Mesenchymal stem cell (in vitro differentiated cells and primary cell): ENCODE data around the gene CDKN2A.

ENCODE experiments used
- DNase-seq: peaks from one replicate; pipeline ENCODE4 v3.0.0-alpha.2; 2013
- H2AFZ ChIP-seq: one replicate; pipeline ENCODE4 v1.6.1; 2013; ENCODE audit warnings: low read depth, mild to moderate bottlenecking, control low read depth, inconsistent platforms, low read length, moderate library complexity
- H2AK5ac ChIP-seq: 2 replicates; pipeline ENCODE4 v1.6.1; 2013; ENCODE audit warnings: low read length, moderate library complexity, mild to moderate bottlenecking, inconsistent platforms; ENCODE audit not compliant: severe bottlenecking
- H2BK120ac ChIP-seq: one replicate; pipeline ENCODE4 v1.6.1; 2013; ENCODE audit warnings: low read depth, mild to moderate bottlenecking, inconsistent platforms, low read length, moderate library complexity
- H2BK12ac ChIP-seq, 2 experiments: one replicate each; pipeline ENCODE4 v1.6.1; 2013; ENCODE audit warnings: inconsistent platforms in 2 of 2, low read length in 2 of 2, mild to moderate bottlenecking in 2 of 2, moderate library complexity in 2 of 2, control low read depth in 1 of 2
- H2BK15ac ChIP-seq: one replicate; pipeline ENCODE4 v1.6.1; 2013; ENCODE audit warnings: mild to moderate bottlenecking, low read depth, inconsistent platforms; ENCODE audit not compliant: poor library complexity, severe bottlenecking
- H2BK5ac ChIP-seq: 2 replicates; pipeline ENCODE4 v1.6.1; 2013; ENCODE audit warnings: low read depth, mild to moderate bottlenecking, low read length, control low read depth, inconsistent platforms; ENCODE audit not compliant: poor library complexity, severe bottlenecking
- H3K14ac ChIP-seq, 2 experiments: one replicate each; pipeline ENCODE4 v1.6.1; 2013; ENCODE audit warnings: inconsistent platforms in 2 of 2, low read length in 2 of 2, control low read depth in 1 of 2, mild to moderate bottlenecking in 1 of 2, moderate library complexity in 1 of 2
- H3K18ac ChIP-seq, 2 experiments: one replicate each; pipeline ENCODE4 v1.6.1; 2013; ENCODE audit warnings: inconsistent platforms in 2 of 2, low read length in 2 of 2, control low read depth in 1 of 2, low read depth in 1 of 2, mild to moderate bottlenecking in 1 of 2
- H3K23ac ChIP-seq, 2 experiments: one replicate each; pipeline ENCODE4 v1.6.1; 2013; ENCODE audit warnings: inconsistent platforms in 2 of 2, low read length in 2 of 2, mild to moderate bottlenecking in 2 of 2, moderate library complexity in 2 of 2, control low read depth in 1 of 2
- H3K27ac ChIP-seq: 2 replicates; pipeline ENCODE4 v1.5.1; 2013; ENCODE audit warnings: mild to moderate bottlenecking, moderate library complexity, low read length, control low read depth, inconsistent platforms; ENCODE audit not compliant: poor library complexity, severe bottlenecking
- H3K27me3 ChIP-seq, 2 experiments: 2 replicates each; pipeline versions ENCODE4 v1.6.1 to v1.7.0; 2013; ENCODE audit warnings: low read length in 2 of 2, mild to moderate bottlenecking in 2 of 2, moderate library complexity in 2 of 2, control low read depth in 1 of 2, inconsistent platforms in 1 of 2; ENCODE audit not compliant: control insufficient read depth in 1 of 2, insufficient read depth in 1 of 2
- H3K36me3 ChIP-seq, 2 experiments: 2 replicates each; pipeline versions ENCODE4 v1.6.1 to v1.7.0; 2013; ENCODE audit warnings: low read length in 2 of 2, control low read depth in 1 of 2, inconsistent platforms in 1 of 2, low read depth in 1 of 2, mild to moderate bottlenecking in 1 of 2; ENCODE audit not compliant: insufficient read depth in 2 of 2, control insufficient read depth in 1 of 2
- H3K4ac ChIP-seq, 2 experiments: one replicate each; pipeline ENCODE4 v1.6.1; 2013; ENCODE audit warnings: inconsistent platforms in 2 of 2, low read length in 2 of 2, mild to moderate bottlenecking in 2 of 2, moderate library complexity in 2 of 2, control low read depth in 1 of 2, low read depth in 1 of 2
- H3K4me1 ChIP-seq: 2 replicates; pipeline ENCODE4 v1.6.1; 2013; ENCODE audit warnings: low read depth, low read length, control low read depth; ENCODE audit not compliant: control insufficient read depth, insufficient read depth
- H3K4me2 ChIP-seq: 2 replicates; pipeline ENCODE4 v1.6.1; 2013; ENCODE audit warnings: low read length, mild to moderate bottlenecking, inconsistent platforms; ENCODE audit not compliant: poor library complexity, severe bottlenecking
- H3K4me3 ChIP-seq, 2 experiments: 2 replicates each; pipeline versions ENCODE4 v1.5.1 to v1.7.0; 2013; ENCODE audit warnings: low read length in 2 of 2, mild to moderate bottlenecking in 2 of 2, control low read depth in 1 of 2, low read depth in 1 of 2; ENCODE audit not compliant: insufficient read depth in 1 of 2
- H3K79me1 ChIP-seq: replicated peaks from 2 replicates; pipeline ENCODE4 v1.6.1; 2013; ENCODE audit warnings: mild to moderate bottlenecking, control low read depth, low read length, inconsistent platforms; ENCODE audit not compliant: poor library complexity, severe bottlenecking
- H3K9ac ChIP-seq: 2 replicates; pipeline ENCODE4 v1.7.0; 2013; ENCODE audit warnings: mild to moderate bottlenecking, low read length, moderate library complexity
- H3K9me3 ChIP-seq: 2 replicates; pipeline ENCODE4 v1.7.0; 2013; ENCODE audit warnings: mild to moderate bottlenecking, low read length; ENCODE audit not compliant: control insufficient read depth
- H4K8ac ChIP-seq: one replicate; pipeline ENCODE4 v1.6.1; 2013; ENCODE audit warnings: inconsistent platforms, mild to moderate bottlenecking, low read length, moderate library complexity
- H4K91ac ChIP-seq: one replicate; pipeline ENCODE4 v1.6.1; 2013; ENCODE audit warnings: mild to moderate bottlenecking, low read length, inconsistent platforms
- WGBS: methylation state at CpG from one replicate; pipeline ENCODE4 v1.1.7; 2013; ENCODE audit warnings: mixed read lengths; 5-methylcytosine and 5-hydroxymethylcytosine counted together

The CDKN2A gene

GRCh38 chr9:22029231-22029630 lies 35.0 kb upstream of the CDKN2A start:
- Histone ChIP-seq H3K18ac (no peak overlapping the region), H3K4ac (no peak overlapping the region), H3K4me2 (no peak overlapping the region), H2BK120ac (peak overlapping the region; percentile 89), H4K91ac (peak overlapping the region; percentile 48), H3K4me1 (peaks cover 2% of the 10 kb centered on the region), H2BK15ac (no peak overlapping the region), H3K36me3 (peaks cover 8 to 10% of the 10 kb centered on the region in 2 experiments), H3K27ac (no peak overlapping the region), H3K9ac (no peak overlapping the region), H2AK5ac (no peak overlapping the region), H2BK12ac (no peak overlapping the region), H4K8ac (no peak overlapping the region), H2BK5ac (no peak overlapping the region), H3K4me3 (no peak overlapping the region), H3K14ac (no peak overlapping the region), H3K27me3 (no peaks in the 10 kb centered on the region), H2AFZ (no peak overlapping the region), H3K9me3 (no peaks in the 10 kb centered on the region), H3K79me1 (peaks cover 24% of the 10 kb centered on the region), H3K23ac (no peak overlapping the region)
- 85% methylated on average over 4 of the region's 4 CpGs for WGBS
- DNase-seq = no peak

- Histone ChIP-seq H2BK5ac (no peak overlapping the region), H4K8ac (no peak overlapping the region), H3K79me1 (peaks cover 29% of the 10 kb centered on the region), H3K18ac (no peak overlapping the region), H2AFZ (no peak overlapping the region), H3K9me3 (no peaks in the 10 kb centered on the region), H2BK12ac (no peak overlapping the region), H3K4me3 (no peak overlapping the region), H2BK15ac (no peak overlapping the region), H2BK120ac (no peak overlapping the region), H3K23ac (no peak overlapping the region), H3K4ac (no peak overlapping the region), H3K27ac (no peak overlapping the region), H2AK5ac (no peak overlapping the region), H4K91ac (no peak overlapping the region), H3K4me1 (peaks cover 2% of the 10 kb centered on the region), H3K9ac (no peak overlapping the region), H3K4me2 (no peak overlapping the region), H3K14ac (no peak overlapping the region), H3K36me3 (peaks cover 6 to 9% of the 10 kb centered on the region in 2 experiments), H3K27me3 (no peaks in the 10 kb centered on the region)
- no peak for DNase-seq
Measured at GRCh38 chr9:22028394-22028793, 34.2 kb upstream of the CDKN2A start.

DNA sequence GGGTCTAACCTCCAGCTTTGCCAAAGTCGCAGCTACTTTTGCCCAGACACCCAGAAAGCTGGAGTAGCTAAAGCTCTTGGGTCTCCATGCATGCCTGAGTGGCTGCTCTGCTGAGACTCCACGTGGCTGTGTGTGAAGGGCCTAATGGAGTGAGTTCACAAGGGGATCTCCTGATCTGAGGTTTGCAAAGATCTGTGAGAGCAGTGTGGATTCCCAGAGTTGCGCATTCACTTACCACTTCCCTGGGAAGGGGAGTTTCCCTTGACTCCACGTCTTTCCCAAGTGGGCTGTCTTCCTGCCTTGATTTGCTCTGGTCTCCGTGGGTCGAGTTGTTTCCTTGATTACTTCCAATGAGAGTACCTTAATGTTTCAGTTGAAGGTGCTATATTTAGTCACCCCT lies 32.5 kb upstream of the CDKN2A start:
- Histone ChIP-seq H2BK5ac (no peak overlapping the region), H3K4me2 (no peak overlapping the region), H3K9ac (no peak overlapping the region), H4K8ac (no peak overlapping the region), H2AK5ac (no peak overlapping the region), H3K27ac (no peak overlapping the region), H3K4me3 (no peak overlapping the region), H4K91ac (no peak overlapping the region), H3K4ac (no peak overlapping the region), H3K23ac (no peak overlapping the region), H2AFZ (no peak overlapping the region), H3K27me3 (no peaks in the 10 kb centered on the region), H3K36me3 (peaks cover 0 to 9% of the 10 kb centered on the region in 2 experiments), H3K18ac (peak overlapping the region in 1 of 2 experiments; percentile 73), H2BK12ac (no peak overlapping the region), H3K9me3 (no peaks in the 10 kb centered on the region), H3K4me1 (peaks cover 2% of the 10 kb centered on the region), H3K14ac (no peak overlapping the region), H3K79me1 (peaks cover 30% of the 10 kb centered on the region), H2BK120ac (no peak overlapping the region), H2BK15ac (no peak overlapping the region)
- WGBS = 71% methylated on average over 6 of the region's 6 CpGs
- peak; percentile 56 for DNase-seq

GRCh38 chr9:22022396-22022795 lies 28.2 kb upstream of the CDKN2A start:
- peaks cover 0 to 9% of the 10 kb centered on the region in 2 experiments for H3K36me3 ChIP-seq
- no peak overlapping the region for H3K4me2 ChIP-seq
- H3K9me3 ChIP-seq = no peaks in the 10 kb centered on the region
- no peak overlapping the region for H3K9ac ChIP-seq
- no peaks in the 10 kb centered on the region for H3K27me3 ChIP-seq
- no peak overlapping the region for H3K14ac ChIP-seq
- H3K27ac ChIP-seq = no peak overlapping the region
- H3K23ac ChIP-seq = no peak overlapping the region
- peaks cover 32% of the 10 kb centered on the region for H3K79me1 ChIP-seq
- H3K4ac ChIP-seq = no peak overlapping the region
- H4K8ac ChIP-seq = no peak overlapping the region
- no peak overlapping the region for H2AK5ac ChIP-seq
- H3K4me1 ChIP-seq = peaks cover 2% of the 10 kb centered on the region
- no peak overlapping the region for H2BK12ac ChIP-seq
- no peak overlapping the region for H4K91ac ChIP-seq
- H2AFZ ChIP-seq = no peak overlapping the region
- no peak overlapping the region for H2BK5ac ChIP-seq
- no peak overlapping the region for H2BK120ac ChIP-seq
- no peak overlapping the region for H2BK15ac ChIP-seq
- 97% methylated on average over 3 of the region's 3 CpGs for WGBS
- H3K18ac ChIP-seq = no peak overlapping the region
- no peak overlapping the region for H3K4me3 ChIP-seq
- no peak for DNase-seq
